Stimulated activated CD8-positive, alpha-beta memory T cell treated with anti-CD3 and anti-CD28 coated beads, Interleukin-12 subunit alpha, Interleukin-12 subunit beta, amount 100 ng/mL, for 1 hour (primary cell): ENCODE measurements around the gene FBXO3.
"Not testable (repeated sequence)": the region's sequence is repeated elsewhere in the genome, so short reads cannot be mapped to it uniquely, and the experiment has no call there.

Source experiments
- DNase-seq: peaks from one replicate; pipeline ENCODE4 v3.0.0-alpha.2; 2020; ENCODE audit warnings: low read depth

FBXO3 gene

DNA sequence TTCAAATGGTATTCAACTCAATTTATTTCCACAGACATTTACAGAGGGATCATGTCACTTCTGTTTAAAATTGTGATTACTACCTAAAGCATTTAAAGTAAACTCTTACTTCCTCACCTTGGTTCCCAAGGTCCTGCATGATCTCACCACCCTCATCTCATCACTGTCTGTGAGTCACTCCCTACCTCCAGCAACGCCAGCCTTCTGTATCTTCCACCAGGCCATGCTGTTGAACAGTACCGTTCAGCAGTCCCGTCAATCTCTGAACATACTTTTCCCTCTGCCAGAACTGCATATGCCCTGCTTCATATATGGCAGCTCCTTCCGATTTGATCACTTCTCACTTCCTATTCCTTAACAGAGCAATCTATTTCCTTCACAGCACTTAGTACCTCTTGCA, 2.0 kb downstream of the FBXO3 start:
- no peak for DNase-seq

DNA sequence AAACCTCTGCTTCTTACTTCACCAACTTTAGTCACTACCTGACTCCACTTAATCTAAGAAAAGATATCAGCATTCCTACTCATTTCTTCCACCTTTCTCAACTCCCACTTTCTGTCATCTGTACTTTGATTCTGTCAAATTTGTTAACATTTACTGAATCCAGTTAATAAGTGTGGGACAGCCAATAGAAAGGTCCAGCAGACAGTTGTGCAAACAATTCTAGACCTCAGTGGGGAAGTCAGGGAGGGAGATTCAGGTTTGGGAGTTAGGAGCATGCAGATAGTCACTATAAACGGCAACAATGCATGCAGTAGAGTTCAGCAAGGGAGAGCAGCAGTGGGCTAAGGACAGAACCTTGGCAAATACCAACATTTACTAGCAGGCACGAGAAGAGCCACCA, 4.1 kb downstream of the FBXO3 start:
- DNase-seq = no peak

DNA sequence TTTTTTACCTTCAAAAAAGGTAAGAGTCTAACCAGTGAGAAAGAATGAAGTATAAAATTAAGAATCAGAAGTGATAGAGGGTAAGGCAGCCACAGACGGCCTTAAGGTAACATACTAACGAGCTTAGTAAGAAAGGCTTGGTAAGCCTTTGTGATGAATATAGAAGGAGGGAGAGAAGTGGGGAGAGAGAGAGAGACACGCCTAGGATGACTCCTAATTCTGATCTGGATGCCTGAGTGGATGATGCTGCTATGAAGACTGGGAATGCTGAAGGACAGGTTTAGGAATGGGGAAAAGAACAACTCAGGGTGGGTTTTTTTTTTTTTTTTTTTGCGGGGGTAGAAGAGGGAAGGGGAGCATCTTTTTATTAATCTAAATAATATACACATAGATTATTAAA, 4.8 kb downstream of the FBXO3 start:
- no peak for DNase-seq

DNA sequence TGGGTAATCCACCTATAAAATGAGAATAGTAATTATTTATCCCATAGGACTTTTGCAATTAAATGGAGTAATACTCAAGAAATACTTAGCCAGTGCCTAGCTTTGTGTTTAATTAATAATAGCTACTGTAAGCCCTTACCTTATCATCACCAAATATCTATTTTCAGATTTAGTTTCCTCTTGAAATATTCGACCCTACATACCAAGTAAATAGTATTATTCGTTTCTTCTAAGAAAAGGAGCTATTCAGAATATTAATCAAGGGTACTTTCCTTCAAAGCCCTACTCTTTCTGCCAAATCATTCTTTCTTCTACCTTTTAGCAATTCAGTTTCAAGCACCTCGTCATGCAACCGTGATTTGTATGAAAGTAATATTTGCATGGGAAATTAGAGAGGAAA, 6.7 kb downstream of the FBXO3 start:
- DNase-seq = no peak

DNA sequence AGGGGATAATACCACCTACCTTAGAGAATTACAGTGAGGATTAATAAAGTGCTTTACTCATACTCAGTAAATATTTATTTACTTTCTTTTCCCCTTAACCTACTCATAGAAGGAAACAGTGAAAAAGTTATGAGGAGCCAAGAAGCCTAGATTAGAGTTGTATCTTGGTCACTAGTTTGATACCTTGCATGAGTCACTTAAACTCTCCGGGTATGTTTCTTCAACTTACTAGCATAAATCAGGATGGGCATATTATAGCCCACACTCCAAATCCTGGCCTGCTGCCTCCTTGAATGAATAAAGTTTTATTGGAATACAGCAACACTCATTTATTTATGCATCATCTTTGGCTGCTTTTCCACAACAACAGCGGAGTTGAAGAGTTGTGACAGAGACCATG, 8.2 kb downstream of the FBXO3 start:
- no peak for DNase-seq

DNA sequence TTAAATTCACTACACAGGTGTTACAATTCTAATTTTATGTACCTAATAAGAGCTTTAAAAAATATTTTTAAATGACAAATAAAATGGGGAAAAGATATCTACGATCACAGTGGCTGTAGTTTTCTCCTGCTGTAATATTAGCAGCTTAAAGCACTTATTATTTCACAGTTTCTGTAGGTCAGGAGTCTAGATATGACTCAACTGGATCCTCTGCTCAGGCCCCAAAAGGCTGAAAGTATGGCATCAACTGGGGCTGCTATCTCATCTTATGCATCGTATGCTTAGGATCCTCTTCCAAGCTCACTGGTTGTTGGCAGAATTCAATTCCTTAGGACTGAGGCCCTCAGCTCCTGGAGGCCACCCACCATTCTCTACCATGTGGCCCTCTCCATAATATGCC, 12.8 kb downstream of the FBXO3 start:
- DNase-seq = no peak

DNA sequence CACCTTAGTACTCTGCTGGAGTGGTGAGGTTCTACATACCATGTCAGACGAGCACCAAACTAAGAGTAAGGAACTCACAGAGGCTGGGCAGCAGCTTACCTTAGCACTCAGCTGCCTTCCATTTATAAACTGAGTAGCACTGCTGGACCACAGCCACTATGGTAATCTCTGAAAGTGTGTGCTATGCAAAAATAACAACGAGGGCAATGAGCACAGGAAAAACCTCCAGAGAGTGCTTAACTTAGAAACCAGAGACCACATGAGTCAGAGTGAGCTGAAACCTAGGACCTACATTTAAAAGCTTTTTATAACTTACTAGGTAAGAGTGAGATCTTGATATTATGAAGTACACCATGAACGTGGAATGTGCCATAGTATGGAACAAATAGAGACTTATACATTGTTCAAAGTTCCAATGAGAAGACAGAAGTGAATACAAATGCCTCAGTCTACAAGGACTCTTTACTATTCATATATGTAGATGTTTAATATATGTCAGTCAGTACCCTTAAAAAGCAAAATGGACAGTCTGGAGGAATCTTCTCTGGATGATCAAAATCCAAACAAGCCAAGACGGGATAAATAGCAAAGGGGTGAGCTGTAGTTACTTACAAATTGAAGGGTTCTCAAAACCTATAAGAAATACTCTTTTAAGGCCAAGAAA, 20.9 kb downstream of the FBXO3 start:
- no peak for DNase-seq

DNA sequence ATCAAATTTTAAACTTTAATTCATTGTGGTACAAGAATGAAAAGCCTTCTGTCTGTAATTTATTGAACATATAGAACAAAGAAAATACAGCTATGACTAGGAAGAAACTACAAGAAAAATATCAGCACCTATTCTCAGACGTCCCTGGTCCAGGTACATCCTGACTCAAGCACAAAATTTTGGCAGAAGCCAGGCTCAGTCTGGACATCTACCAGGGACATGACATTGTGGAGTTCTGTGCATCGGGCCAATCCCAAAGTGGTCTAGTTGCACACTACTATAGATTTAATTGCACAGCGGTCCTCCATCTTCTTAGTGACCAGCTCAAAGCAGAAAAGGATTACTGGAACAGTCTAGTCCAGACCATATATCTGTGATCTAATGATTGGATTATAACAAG, 22.4 kb downstream of the FBXO3 start:
- DNase-seq = no peak

DNA sequence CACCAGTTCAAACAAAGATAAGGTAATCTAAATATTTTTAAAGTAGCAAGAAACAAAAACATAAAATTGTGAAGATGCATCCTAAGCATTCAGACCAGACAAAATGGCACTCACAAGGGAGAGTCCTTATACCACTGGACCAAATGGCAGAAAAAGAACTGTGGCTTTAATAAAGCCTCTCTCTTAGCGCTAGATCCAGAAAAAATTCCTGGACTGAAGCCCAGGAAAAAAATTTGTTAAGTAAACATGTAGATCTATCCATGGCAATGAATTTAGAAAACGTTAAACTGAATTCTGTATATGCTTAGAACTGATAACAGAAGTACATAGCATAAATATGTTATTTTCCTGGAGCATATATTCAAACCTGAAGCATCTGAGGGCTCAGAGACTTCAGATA, 26.3 kb downstream of the FBXO3 start:
- no peak for DNase-seq

DNA sequence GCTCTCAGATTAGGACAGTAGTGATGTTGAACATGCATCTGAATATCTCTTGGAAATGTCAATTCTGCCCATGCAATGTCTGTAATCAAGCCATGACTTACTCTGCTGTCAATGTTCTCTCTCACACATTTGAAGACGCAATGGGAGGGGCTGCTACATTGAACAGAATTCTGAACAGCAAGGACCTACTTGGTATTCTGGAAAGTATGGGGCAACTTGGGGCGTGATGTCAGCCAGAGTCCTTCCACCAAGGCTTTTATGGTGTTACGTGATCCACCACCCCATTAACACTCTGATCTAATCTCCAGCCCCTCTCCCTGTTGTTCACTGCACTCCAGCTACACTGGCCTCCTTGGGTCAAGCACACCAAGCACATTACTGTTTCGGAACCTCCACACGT, 31.0 kb downstream of the FBXO3 start:
- DNase-seq = no peak

DNA sequence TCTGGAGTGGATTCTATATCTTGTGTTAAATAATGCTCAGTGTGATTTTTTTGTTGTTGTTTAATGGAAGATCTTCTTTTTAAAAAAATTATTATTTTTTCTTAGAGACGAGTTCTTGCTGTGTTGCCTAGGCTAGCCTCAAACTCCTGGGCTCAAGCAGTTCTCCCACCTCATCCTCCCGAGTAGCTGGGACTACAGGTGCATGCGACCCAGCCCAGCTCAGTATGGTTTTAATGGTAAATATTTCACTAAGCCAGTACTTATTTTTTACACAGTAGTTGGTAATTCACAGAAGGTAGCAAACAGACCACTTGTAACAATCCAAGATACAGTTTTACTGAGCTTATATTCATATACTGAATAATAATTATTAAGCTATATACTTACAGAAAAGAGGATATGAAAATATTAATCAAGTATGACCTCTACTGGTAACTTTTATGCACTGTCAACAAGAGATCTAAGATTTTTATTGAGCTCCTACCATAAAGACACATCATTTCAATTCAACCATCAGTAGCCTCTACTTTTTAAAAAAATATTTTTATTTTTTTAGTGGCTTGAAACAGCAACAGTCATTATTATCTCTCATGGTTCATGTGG, 32.0 kb downstream of the FBXO3 start:
- DNase-seq = no peak

DNA sequence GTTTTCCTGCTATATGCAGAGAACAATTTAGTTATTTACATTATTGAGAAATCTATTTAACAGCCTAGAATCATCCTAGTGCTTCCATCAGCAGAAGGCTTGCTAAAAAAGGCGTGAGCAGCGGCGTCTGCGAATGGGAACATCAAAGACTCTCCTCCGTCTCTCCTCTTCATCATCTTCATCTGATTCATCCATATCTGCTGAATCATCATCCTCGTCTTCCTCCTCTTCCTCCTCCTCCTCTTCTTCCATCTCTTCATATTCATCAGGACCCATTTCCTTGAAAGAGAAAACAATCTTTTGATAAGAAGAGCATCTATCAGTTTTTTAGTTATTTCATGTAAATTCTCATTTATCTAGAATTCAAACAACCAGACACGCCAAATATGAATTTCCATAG, 32.5 kb downstream of the FBXO3 start:
- no peak for DNase-seq

DNA sequence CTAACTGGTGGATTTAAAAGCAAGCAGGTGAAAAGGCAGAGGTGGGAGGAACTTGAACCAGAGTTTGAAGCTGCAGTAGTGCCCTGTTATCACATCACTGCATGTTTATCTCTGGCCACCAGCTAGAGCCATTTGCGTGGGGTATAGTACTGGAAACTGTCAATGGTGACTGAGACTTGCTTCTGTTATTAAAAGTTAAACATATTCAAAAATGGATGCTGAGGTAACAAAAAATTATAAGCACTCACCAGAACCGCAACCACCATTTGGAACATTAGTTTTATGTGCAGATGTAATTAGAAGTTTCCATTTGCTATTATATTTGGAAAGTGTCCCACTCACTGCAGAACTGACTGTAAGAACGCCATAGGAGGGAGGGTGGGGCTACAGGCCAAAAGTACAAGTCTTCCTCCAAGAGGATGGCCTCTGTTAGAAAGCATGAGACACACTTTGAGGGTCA, 36.9 kb downstream of the FBXO3 start:
- no peak for DNase-seq

DNA sequence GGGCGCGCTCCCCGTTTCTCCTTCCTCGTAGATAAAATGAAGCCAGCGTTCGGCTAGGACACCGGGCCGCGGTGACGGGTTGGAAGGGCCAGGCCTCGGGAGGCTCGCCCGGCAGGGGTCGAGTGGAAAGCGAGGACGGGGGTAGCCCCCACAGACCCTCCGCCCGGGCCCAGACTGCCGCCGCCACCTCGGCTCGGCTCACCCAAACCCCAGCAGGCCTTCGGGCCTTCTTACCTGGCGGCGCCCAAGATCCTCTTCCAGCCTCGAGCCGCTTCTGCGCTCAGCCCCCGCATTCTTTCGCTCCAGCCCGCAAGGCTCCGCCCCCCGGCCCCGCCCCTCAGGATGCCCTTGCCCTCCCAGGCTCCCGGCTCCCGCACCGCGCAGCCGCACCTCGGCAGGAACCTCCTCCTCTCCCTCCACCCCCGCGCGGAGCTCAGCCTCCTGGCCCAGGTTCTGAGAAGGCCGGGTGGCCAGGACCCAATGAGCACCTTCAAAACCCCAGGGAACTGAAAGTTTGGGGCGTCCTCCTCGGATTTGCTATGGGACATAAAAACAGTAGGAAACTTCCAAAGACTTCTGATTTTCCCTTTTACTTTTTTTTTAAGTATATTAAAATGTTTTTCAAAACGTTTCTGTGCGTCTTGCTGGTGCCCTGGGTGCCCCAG, 38.0 kb downstream of the FBXO3 start, which contains the start of gene CD59:
TSS of gene CD59 (minus strand) at position 276 of the 665 bp plus-strand sequence. CDS start 13,978 bp downstream, outside the sequence.
- DNase-seq = peak; percentile 86

DNA sequence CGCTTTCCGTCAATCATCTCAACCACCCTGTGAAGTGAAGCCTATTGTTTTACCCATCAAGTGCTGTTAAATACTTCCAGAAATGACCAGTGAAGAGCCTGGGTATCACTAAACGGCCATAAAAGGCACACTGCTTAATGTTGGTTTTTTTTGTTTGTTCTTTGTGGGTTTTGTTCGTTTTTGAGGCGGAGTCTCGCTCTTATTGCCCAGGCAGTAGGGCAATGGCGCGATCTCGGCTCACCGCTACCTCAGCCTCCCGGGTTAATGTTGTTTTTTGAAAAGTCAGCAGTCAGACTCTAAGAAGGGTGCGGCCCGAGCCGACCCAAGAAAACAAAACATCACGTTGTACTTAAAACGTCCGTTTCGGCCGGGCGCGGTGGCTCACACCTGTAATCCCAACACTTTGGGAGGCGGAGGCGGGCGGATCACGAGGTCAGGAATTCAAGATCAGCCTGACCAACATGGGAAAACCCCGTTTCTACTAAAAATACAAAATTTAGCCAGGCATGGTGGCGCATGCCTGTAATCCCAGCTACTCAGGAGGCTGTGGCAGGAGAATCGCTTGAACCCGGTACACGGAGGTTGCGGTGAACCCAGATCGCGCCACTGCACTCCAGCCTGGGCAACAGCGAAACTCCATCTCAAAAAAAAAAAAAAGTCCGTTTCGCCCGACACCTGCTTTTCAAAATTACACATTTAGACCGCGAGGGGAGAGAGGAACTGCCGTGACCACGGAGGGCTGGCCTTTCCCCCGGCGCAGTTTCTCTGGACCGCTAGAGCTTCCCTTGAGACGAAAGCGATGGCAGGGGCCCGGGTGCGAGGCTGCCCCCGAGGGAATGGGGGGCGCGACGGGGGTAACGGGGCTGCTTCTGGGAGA, 38.8 kb downstream of the FBXO3 start:
- DNase-seq = no peak

DNA sequence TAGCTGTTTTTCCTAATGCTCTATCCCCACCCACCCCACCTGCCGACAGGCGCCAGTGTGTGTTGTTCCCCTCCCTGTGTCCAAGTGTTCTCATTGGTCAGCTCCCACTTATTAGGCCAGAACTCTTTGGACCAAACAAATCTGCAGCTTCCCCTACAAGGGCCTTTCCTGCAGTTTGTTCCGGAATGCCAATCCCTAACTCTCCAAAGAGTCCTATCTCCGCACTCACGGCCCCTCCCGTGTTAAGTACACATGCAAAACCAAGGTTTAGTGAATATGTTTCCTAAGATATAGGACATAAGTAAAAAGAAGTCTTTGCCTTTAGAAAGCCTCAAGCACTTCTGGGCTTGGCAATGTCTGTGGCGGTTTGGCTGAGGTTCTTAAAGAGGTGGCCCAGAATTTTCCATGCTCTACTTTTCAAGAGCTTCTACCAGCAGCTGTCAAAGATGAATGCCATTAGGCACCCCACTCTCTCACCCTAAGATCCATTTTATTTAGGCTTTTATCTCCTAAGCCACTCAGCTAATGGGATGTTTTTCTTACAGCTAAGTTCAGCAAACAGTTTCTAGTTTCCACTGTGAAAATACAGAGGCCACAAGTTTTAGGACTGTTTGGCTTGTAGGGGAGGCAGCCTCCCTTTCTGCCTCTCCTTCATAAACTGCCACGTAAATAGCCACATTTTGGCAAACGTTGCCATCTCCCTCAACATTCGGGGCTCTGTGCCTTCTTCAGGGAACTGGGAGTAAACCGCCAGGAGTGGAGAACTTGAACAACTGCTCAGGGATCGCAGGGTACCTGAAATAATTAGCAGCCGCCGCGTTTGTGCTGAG, 39.7 kb downstream of the FBXO3 start:
- no peak for DNase-seq

DNA sequence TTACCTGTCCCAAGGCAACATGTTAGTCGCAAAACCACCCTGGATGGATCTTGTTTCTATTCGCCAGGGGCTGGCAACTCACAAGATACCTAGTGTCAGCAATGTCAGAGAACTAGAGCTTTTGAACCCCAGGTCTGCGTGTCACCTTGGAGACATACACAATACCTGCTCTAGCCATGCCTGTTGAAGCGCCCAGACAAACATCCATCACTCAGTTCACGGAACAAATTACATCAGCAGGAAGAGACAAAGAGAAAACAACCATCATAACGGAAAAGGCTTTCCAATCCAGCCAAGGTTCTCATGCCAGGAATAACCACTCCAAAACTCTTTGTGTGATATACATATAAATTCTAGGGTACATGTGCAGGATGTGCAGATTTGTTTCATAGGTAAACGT, 40.3 kb downstream of the FBXO3 start:
- DNase-seq = no peak

DNA sequence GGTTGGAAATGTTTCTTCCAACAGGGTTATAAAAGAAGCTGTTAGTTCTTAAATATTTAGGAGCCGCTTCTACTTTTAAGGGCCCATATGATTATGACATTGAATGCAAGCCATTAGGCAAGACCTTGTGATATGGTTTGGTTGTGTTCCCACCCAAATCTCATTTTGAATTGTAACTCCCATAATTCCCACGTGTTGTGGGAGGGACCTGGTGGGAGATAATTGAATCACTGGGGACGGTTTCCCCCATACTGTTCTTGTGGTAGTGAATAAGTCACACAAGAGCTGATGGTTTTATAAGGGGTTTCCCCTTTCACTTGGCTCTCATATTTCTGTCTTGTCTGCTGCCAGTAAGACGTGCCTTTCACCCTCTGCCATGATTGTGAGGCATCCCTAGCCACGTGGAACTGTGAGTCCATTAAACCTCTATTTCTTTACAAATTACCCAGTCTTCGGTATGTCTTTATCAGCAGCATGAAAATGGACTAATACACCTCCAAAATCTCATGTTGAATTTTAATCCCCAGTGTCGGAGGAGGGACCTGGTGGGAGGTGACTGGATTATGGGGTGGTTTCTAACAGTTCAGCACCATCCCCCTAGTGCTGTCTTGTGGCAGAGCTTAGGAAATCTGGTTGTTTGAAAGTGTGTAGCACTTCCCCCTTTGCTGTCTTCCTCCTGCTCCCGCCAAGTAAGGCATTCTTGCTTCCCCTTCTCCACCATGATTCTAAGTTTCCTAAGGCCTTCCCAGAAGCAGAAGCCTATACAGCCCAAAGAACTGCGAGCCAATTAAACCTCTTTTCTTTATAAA, 42.4 kb downstream of the FBXO3 start:
- DNase-seq = no peak

DNA sequence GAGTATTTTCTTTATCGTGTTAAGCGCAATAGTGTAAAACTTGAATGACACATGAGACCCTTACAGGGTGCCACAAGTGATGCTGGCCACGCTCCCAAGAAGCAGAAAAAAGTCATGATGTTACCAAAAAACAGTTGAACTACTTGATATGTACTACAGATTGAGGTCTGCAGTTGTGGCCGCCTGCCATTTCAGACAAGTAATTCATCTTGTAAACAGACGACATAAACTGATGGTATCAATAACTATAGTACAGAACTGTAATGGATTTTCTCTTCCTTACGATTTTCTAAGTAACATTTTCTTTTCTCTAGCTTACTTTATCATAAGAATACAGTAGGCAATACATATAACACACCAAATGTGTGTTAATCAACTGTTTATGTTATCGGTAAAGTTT, 43.6 kb downstream of the FBXO3 start:
- no peak for DNase-seq

DNA sequence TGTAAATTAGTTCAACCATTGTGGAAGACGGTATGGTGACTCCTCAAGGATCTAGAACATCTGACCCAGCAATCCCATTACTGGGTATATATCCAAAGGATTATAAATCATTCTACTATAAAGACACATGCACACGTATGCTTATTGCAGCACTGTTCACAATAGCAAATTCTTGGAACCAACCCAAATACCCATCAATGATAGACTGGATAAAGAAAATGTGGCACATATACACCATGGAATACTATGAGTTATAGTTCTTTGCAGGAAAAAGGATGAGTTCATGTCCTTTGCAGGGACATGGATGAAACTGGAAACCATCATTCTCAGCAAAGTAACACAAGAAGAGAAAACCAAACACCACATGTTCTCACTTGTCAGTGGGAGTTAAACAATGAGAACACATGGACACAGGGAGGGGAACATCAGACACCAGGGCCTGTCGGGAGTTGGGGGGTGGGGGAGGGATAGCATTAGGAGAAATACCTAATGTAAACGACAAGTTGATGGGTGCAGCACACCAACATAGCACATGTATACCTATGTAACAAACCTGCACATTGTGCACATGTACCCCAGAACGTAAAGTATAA, 45.2 kb downstream of the FBXO3 start:
- not testable (repeated sequence) for DNase-seq
